HG03521 (cell line): Measurements from ENCODE around the gene MYLK3.
"Not testable (repeated sequence)": the region's sequence is repeated elsewhere in the genome, so short reads cannot be mapped to it uniquely, and the experiment has no call there.

Experiments used
- ATAC-seq: cut with Tn5 transposase; IDR thresholded peaks from one replicate; pipeline ENCODE4 v1.9.1; 2021; ENCODE audit warnings: mild to moderate bottlenecking, moderate library complexity; ENCODE audit not compliant: unreplicated experiment

MYLK3 gene

DNA sequence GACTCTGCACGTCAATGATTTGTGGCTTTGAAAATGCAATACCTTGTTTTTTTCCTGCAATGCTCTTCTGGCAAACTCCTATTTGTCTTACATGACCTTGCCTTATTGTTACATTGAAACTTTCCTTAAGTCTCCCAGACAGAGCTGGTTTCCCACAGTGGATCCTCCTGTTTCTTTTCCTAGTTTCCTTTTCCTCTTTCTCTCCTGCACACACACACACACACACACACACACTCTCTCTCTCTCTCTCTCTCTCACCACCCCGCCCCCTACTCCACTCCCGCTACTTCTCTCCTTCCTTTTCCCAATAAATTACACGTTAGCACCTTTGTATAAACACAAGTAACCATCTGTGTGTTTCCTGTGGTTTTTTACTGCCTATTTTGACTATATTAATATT is 56.4 kb downstream of the MYLK3 start:
- no peak for ATAC-seq

GRCh38 chr16:46690281-46691178 is 57.6 kb downstream of the MYLK3 start:
- no peak for ATAC-seq

GRCh38 chr16:46689365-46690280 is 58.5 kb downstream of the MYLK3 start, which contains the start of gene ORC6:
Gene ORC6 (plus strand): TSS chr16:46689659. CDS start chr16:46689706, 47 bp downstream.
- ATAC-seq: peak; percentile 62

DNA sequence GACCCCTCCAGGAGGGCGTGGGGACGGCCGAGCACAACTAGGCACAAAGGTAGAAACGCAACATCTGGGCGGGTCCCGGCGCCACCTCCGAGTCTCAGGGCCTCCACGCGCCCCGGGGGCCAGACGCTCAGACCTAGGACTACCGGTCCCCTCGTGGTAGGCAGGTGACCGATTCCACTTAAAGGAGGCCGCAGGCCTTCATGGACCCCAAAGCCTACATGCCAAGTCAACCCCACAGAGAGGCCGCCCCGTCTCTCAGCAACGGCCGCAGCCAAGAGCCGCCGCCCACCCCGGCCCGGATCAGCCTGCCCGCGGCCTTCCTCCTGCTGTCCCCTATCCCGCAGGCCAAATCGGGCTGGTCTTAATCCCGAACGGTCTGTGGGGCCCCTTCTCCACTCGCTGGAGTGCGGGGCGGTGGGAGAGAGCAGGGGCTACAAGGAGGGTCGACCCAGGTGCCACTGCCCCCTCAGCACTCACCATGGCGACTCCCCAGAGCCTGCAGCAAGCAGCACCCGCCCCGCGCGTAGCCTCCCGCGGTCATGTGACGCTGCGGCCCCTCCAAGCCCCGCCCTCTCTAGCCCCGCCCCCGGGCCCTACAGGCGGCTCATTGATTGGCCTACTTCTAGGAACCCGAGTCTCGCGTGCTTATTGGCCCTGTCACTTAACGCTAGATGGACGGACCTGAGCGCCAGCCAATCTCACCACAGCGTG is 59.3 kb downstream of the MYLK3 start, which contains the start of gene VPS35:
VPS35 (minus strand) TSS at position 525 of the 711 bp plus-strand sequence; CDS start at position 480, 45 bp downstream.
- ATAC-seq: peak; percentile 82

DNA sequence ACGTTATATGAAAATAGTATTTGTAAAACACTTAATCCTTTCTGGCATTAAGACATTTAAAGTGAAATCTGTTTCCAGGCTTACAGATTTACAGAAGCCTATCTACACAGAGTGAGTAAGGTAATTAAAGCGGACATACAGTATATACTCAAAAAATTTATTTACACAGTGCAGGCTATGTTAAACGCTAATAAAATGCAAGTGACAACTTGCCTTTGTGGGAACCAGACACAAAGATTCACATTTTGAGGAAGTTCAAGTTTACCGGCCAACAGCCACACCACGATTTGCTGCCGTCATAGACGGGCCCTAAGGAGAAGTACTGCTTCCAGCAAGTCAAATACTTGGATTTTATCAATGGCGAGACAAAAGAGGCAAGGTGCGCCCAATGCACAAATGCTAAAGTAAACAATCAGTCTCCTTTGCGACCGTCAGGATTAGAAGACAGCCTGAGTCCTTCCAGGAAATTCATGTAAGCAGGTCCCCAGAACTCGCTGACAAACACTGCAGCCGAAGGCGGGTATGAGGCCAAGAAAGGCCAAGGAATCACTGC is 60.0 kb downstream of the MYLK3 start:
- ATAC-seq: no peak

DNA sequence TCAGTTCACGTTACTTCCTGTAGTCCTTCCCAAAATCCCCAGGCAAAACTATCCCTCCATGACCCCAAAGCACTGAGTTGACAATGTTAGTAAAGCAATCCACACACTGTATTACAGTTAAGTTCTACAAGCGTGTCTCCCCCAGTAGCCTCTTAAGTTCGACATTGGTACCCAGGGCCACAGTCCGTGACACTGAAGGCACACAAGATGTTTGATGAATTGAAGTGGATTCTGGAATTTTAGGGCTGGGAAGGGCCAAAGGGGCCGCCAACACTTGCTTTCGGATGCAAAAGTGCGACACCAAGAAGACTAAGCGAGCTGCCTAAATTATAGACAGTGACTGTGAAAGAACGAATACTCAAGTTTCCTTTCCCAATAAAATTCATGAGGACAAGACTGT is 60.7 kb downstream of the MYLK3 start:
- ATAC-seq: no peak

- no peak for ATAC-seq
Observed at GRCh38 chr16:46686815-46687473, 61.2 kb downstream of the MYLK3 start.

DNA sequence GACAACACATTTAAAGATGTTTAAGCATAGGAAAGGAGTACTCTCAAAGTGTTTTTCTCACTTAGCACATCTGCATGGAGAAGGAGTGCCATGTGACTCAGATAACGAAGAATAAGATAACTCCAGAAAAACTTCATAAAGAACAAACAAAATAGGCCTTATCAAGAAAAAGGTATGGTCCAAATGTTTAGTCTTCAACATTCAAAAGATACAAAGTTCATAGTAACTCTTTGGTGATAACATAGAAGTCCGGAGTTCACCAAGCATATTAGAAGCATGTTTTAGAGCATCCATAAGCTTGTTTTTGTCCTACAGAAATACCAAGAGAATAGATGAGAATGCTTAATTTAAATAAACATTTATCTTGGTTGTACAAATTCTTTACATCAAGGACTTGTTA is 66.3 kb downstream of the MYLK3 start:
- ATAC-seq: not testable (repeated sequence)

DNA sequence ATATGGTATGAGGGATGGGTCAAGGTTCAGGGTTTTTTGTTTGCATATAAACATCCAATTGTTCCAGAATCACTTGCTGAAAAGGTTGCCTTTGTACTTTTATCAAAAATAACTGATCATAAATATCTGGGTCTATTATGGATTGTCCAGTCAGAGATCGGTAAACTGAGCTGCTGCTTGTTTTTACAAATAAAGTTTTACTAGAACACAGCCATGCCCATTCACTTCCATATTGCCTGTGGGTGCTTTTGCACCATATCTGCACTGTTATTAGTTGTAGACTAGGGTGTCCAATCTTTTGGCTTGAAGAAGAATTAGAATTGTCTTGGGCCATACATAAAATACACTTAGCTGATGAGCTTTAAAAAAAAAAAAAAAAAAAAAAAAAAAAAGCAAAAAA is 70.2 kb downstream of the MYLK3 start:
- ATAC-seq: not testable (repeated sequence)

- ATAC-seq: peak; percentile 65
Observed at GRCh38 chr16:46673320-46674013, 74.7 kb downstream of the MYLK3 start.

DNA sequence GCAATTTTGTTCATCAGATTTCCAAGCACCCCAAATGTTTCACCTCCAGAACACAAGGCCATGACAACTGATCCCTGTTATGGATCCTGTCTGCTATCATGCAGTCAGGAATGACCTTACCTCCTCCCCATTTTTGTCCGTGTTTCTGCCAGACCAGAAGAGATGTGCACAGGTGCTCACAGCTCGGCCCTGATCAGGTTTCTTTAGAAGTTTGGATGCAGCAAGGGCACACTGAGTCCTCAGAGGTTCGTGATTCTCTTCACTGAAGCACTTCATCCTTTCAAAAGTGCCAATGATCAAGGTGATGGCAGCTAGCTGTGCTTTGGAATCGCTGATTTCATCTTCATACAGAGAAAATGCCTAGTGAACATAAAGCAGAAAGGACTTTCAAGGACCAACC is 86.0 kb downstream of the MYLK3 start:
- no peak for ATAC-seq

DNA sequence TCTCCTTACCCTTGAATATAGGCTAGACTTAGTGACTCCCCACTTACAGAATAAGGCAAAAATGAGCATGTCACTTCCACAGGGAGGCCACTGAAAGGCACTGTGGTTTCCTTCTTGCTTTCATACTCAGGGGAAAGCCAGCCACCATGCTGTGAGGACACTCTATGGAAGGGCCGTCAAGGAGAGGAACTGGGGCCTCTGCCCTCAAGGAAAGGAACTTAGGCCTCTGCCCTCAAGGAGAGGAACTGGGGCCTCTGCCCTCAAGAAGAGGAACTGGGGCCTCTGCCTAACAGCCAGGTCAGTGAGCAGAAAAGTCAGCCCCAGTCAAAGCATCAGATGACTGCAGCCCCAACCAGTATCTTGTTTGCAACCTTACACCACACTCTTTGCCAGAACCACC is 89.2 kb downstream of the MYLK3 start:
- peak; percentile 86 for ATAC-seq
